Mucosa of descending colon (tissue), 3 donors: ENCODE measurements around the gene PRR33. TPM values are rescaled to one million over a fixed set of nuclear protein-coding genes. Genes with fewer than 3 reads are reported as not detected.
"Not testable (repeated sequence)": the region's sequence is repeated elsewhere in the genome, so short reads cannot be mapped to it uniquely, and the experiment has no call there.

ENCODE experiments used
- ATAC-seq: fragments of 200-7000 bp; cut with Tn5 transposase; one replicate; pipeline ENCODE4 v1.9.1; 2020; ENCODE audit warnings: mild to moderate bottlenecking, moderate library complexity
- DNase-seq, 3 donors: peaks; one replicate each; pipeline ENCODE4 v3.0.0-alpha.2; 2020
- H3K36me3 ChIP-seq: fragments of 200-600 bp; one replicate; pipeline ENCODE4 v1.8.0; 2021; ENCODE audit warnings: low read depth, mild to moderate bottlenecking
- H3K4me1 ChIP-seq: fragments of 200-600 bp; one replicate; pipeline ENCODE4 v1.8.0; 2021; ENCODE audit warnings: low read depth, mild to moderate bottlenecking
- H3K4me3 ChIP-seq: fragments of 200-600 bp; one replicate; pipeline ENCODE4 v1.8.0; 2021; ENCODE audit warnings: mild to moderate bottlenecking
- H3K9me3 ChIP-seq: fragments of 200-600 bp; one replicate; pipeline ENCODE4 v1.8.0; 2021; ENCODE audit warnings: mild to moderate bottlenecking
- intact Hi-C, 2 donors: fragments of 100-400 bp; cut with DNase I in 1 of 2; cut with micrococcal nuclease in 1 of 2; formaldehyde crosslinking; loops; one replicate each; pipeline versions ENCODE4 v1.11.0 to v1.11.1; 2022; cut with DNase I, micrococcal nuclease
- total RNA-seq, 3 donors: library from RNA; stranded (reverse); fragmentation: NEBNext Ultra II Directional in 2 of 3; extraction: Animal tissue kit (Norgen Biotek cat#: 25700) in 2 of 3; gene quantifications; one replicate each; pipeline versions ENCODE4 v1.2.1 to v1.2.4, GENCODE V29; 2021 to 2023
- TF ChIP-seq, protein P1 (sequence below): fragments of 200-600 bp; IDR thresholded peaks from one replicate; pipeline ENCODE4 v1.8.0; 2022; ENCODE audit warnings: antibody characterized with exemption, mild to moderate bottlenecking
- donor health status: DM: no; HTN: no; CAD: no; lungs with moderate emphysema.
- donor health status: DM: no; HTN: no; CAD: no.
- donor health status: DM: no; HTN: yes; CAD: no.

PRR33 gene
- total RNA-seq, 3 donors from 2014 or later: not detected

DNA sequence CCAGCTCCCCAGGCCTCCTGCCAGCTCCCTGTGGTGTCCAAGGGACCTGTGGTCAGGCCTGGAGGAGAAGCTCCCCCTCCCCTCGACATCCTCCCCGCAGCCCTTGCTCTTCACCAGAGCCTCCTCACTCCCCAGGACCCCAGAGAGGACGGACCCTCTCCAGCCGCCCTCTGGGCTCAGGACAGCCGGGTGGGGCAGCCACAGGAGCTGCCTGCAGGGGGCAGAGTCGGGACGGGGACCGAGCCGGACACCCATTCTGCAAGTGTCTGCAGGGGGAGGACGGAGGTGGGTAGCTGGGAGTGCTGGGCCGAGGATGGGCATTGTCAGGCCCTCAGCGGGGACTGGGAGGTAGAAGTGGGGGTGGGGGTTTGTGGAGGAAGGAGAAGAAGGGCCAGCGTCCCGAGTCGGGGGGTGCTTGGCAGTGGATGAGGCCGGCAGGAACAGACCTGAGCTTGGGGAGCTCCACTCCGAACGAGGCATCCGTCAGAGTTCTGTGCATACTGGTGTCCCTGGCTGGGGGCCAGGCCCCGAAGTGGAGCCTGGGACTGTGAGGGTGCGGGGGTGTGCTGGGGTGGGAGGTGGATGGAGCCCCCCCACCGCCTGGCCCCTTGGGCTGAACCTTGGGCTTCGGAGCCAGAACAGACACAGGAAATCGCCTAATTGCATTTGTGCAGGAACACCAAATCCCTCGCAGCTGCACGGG is 15.2 kb downstream of the PRR33 start:
- intact Hi-C loops: no loop called here
- Histone ChIP-seq H3K9me3 (no peaks in the 10 kb centered on the region), H3K4me1 (peaks cover 11% of the 10 kb centered on the region), H3K36me3 (no peaks in the 10 kb centered on the region), H3K4me3 (no peak overlapping the region)
- TF ChIP-seq, protein P1, sequence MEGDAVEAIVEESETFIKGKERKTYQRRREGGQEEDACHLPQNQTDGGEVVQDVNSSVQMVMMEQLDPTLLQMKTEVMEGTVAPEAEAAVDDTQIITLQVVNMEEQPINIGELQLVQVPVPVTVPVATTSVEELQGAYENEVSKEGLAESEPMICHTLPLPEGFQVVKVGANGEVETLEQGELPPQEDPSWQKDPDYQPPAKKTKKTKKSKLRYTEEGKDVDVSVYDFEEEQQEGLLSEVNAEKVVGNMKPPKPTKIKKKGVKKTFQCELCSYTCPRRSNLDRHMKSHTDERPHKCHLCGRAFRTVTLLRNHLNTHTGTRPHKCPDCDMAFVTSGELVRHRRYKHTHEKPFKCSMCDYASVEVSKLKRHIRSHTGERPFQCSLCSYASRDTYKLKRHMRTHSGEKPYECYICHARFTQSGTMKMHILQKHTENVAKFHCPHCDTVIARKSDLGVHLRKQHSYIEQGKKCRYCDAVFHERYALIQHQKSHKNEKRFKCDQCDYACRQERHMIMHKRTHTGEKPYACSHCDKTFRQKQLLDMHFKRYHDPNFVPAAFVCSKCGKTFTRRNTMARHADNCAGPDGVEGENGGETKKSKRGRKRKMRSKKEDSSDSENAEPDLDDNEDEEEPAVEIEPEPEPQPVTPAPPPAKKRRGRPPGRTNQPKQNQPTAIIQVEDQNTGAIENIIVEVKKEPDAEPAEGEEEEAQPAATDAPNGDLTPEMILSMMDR: peak; percentile 40
- peak; percentile 44 for ATAC-seq
- DNase-seq: peak; percentile 59 to 76 (median 73)

DNA sequence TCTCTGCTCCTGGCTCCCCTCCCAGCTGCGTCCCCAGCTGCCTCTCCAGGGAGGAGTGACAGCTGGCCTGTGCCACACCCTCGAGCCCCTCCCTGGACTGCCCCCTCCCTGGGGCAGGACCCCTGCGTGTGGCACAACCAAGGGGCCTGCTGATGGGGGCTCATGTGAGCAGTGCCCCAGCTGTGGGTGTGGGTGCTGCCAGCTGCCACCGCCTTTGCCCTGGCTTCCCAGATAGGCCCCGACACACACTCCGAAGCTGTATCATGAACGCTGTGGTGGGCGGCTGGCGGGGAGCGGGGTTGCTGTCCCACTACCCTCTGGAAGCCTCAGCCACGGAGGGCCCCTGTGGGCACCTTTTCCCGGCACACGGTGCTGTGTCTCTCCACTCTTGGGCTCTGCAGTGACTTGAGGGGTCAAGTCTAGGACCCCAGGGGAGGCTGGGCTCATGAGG is 15.8 kb downstream of the PRR33 start:
- H3K4me1 ChIP-seq, ATAC-seq: not testable (repeated sequence)

DNA sequence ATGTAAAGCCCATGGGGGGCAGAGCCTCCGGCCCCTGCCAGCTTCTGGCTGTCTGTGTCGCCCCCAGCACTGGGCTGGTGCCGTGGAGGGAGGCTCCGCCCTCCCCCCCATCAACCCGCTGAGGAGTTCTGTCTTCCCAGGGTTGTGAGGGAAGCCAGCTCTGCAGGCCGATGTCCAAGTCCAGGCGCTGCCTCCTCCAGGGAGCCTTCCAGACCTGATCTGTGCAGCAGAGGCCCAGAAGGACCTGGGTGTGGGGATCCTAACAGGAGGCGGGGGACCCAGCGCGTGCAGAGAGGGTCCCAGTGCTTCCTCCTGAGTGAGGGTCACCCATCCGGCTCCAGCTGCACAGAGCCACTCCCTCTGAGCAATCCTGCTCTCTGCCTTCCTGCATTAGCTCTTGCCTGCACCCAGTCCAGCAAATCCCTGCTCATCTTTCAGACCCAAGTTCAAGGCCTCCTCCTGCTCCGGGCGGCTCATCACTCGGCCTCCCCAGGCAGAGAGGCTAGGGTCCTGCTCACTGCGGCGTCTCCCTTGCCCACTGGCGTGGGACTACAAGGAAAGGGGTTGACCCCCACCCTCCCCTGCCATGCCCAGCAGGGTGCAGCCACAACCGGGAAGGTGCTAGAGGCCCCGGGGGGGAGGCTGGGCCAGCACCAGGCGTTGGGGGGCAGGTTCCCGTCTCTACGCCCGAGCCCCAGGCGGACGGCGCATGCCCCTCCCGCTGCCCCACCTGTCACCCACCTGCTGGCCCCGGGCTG is 16.4 kb downstream of the PRR33 start:
- Histone ChIP-seq H3K9me3 (no peaks in the 10 kb centered on the region), H3K4me3 (no peak overlapping the region), H3K36me3 (no peaks in the 10 kb centered on the region), H3K4me1 (peaks cover 7% of the 10 kb centered on the region)
- TF ChIP-seq, protein P1: no peak
- DNase-seq (peak in 2 of 3 donors; percentile 45 to 59), ATAC-seq (no peak)
- intact Hi-C loops: no loop called here

More for the DNA sequence above, 15.8 kb downstream of the PRR33 start:
- H3K4me3 ChIP-seq, intact Hi-C loops, H3K36me3 ChIP-seq, H3K9me3 ChIP-seq: not testable (repeated sequence)
- peak in 1 of 3 donors; percentile 23 for DNase-seq

DNA sequence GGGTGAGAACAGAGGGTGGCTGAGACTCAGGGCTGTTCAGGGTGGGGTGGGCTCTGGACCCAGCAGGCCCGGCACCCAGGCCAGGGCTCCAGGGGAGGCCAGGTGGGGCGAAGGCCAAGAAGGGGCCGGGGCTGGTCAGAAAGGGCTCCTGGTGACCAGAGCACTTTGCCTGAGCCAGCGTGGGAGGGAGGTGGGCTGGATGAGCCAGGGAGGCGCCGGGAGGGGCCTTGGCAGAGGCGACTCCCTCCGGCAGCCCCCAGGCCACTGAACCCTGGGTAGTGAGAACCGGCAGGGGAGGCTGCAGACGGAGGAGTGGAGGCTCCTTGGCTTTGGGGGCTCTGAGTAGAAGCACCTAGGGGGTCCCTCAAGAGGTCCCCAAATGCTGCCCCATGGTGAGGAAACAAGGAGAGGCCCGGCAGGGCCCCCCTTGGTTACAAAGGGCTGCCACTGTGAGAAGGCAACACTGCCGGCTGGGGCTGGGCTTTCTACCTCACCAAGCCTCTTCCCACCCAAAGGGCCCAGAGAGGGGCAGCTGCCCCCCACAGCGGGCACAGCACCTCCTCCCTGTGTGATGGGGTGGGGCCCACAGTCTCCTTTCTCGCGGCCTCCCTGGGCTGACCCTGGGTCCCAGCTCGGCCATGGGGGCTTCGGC is 17.1 kb downstream of the PRR33 start:
- H3K36me3 ChIP-seq, H3K4me3 ChIP-seq, ATAC-seq, H3K4me1 ChIP-seq, H3K9me3 ChIP-seq, intact Hi-C loops: not testable (repeated sequence)
- peak in 2 of 3 donors; percentile 31 to 52 for DNase-seq

DNA sequence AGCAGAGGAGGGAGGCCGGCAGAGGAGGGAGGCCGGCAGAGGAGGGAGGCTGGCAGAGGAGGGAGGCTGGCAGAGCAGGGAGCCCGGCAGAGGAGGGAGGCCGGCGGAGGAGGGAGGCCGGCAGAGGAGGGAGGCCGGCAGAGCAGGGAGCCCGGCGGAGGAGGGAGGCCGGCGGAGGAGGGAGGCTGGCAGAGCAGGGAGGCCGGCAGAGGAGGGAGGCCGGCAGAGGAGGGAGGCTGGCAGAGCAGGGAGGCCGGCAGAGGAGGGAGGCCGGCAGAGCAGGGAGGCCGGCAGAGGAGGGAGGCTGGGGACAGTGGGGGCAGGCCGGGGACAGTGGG is 17.9 kb downstream of the PRR33 start:
- intact Hi-C loops, H3K9me3 ChIP-seq, H3K4me1 ChIP-seq, H3K36me3 ChIP-seq, H3K4me3 ChIP-seq, ATAC-seq: not testable (repeated sequence)
- peak in 1 of 3 donors; percentile 15 for DNase-seq

DNA sequence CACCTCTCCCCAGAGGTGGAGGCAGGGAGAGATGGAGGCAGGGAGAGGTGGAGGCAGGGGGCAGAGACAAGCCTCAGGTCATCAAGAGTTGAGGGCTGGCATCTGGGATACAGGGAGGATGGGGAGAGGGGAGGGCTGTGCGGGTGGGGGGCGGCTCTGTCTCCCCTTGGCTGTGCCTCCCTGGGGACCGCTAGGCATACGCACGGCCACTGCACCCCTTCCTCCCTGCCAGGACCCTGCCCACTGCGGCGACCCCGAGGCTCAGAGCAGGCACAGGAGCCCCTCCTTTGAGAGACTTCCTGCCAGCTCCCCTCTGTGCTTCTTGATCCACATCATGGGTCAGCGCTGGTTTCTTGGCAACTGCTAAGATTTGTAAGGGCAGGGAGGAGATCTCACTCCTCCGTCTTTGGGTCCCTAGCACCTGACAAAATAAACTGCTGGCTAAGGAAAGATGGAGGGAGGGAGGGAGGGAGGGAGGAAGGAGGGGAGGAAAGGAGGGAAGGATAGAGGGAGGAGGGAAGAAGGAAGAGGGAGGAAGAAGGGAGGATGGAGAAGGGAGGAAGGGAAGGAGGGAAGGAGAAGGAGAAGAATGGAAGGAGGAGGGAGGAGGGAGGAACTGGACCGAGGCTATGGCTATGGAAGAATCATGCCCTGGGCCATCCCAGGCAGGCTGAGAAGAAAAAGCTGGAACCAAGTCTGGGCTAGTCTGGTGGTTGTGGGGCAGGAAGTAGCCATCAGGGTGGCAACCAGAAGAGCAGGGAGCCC is 18.5 kb downstream of the PRR33 start:
- TF ChIP-seq, protein P1: no peak
- intact Hi-C loops: no loop called here
- DNase-seq (peak in 2 of 3 donors; percentile 21 to 49), ATAC-seq (no peak)
- Histone ChIP-seq H3K4me3 (no peak overlapping the region), H3K9me3 (no peaks in the 10 kb centered on the region), H3K36me3 (no peaks in the 10 kb centered on the region), H3K4me1 (peaks cover 7% of the 10 kb centered on the region)
